Measurements from ENCODE around the gene FUZ. TPM values are rescaled to one million over a fixed set of nuclear protein-coding genes. Genes with fewer than 3 reads are reported as not detected.

The FUZ gene
- total and polyA plus RNA-seq, 9 donors = 14.6 to 23.8 (median 17.4) TPM

GRCh38 chr19:49857838-49858087 is 44.7 kb upstream of the FUZ start:
- Histone ChIP-seq H3K27ac (ENCODE audit: low read length) (no peak overlapping the region), H3K4me3 (ENCODE audit: low read length) (no peak overlapping the region), H3K4me1 (ENCODE audit: control insufficient read depth, insufficient read depth, low read length) (peaks cover 29% of the 10 kb centered on the region), H3K9me3 (replicated peaks; ENCODE audit: control insufficient read depth, low read depth, low read length) (no peaks in the 10 kb centered on the region), H3K36me3 (ENCODE audit: control insufficient read depth, insufficient read depth, low read length) (peaks cover 84% of the 10 kb centered on the region), H3K27me3 (ENCODE audit: control insufficient read depth, insufficient read depth, low read length) (no peaks in the 10 kb centered on the region)
- WGBS (ENCODE audit: insufficient coverage) = 67% methylated on average over 4 of the region's 5 CpGs
- DNase-seq = no peak

- no peak overlapping the region for H3K4me3 ChIP-seq (ENCODE audit: low read length)
- peaks cover 84% of the 10 kb centered on the region for H3K36me3 ChIP-seq (ENCODE audit: control insufficient read depth, insufficient read depth, low read length)
- 86% methylated on average over 19 of the region's 26 CpGs for WGBS (ENCODE audit: insufficient coverage)
- peaks cover 34% of the 10 kb centered on the region for H3K4me1 ChIP-seq (ENCODE audit: control insufficient read depth, insufficient read depth, low read length)
- no peaks in the 10 kb centered on the region for H3K9me3 ChIP-seq (replicated peaks; ENCODE audit: control insufficient read depth, low read depth, low read length)
- DNase-seq = peak; percentile 28
- no peaks in the 10 kb centered on the region for H3K27me3 ChIP-seq (ENCODE audit: control insufficient read depth, insufficient read depth, low read length)
- no peak overlapping the region for H3K27ac ChIP-seq (ENCODE audit: low read length)
Measured at GRCh38 chr19:49857061-49857837, 44.2 kb upstream of the FUZ start.

DNA sequence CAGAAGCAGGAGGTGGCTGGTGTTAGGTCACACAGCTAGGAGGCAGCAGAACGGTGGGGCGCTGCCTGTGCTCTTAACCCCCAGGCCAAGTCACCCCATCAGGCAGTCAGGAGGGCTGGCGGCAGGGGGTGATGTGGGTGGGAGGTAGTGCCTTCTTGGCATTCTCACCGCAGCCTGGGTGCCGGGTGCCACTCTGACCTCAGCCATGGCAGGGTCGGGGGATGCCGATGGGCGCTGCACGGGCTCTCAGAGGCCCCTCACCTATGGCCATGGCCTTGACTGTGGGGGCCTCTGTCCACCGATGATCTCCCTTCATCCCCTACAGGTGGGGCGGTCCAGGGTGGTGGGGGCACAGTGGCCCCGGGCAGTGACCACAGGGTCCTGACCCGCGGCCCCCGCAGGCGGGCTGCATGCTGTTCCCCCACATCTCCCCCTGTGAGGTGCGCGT is 43.5 kb upstream of the FUZ start:
- H3K36me3 ChIP-seq (ENCODE audit: control insufficient read depth, insufficient read depth, low read length) = peaks cover 79% of the 10 kb centered on the region
- WGBS (ENCODE audit: insufficient coverage) = 83% methylated on average over 12 of the region's 18 CpGs
- no peaks in the 10 kb centered on the region for H3K27me3 ChIP-seq (ENCODE audit: control insufficient read depth, insufficient read depth, low read length)
- H3K4me3 ChIP-seq (ENCODE audit: low read length) = no peak overlapping the region
- no peak for DNase-seq
- H3K4me1 ChIP-seq (ENCODE audit: control insufficient read depth, insufficient read depth, low read length) = peaks cover 40% of the 10 kb centered on the region
- H3K9me3 ChIP-seq (replicated peaks; ENCODE audit: control insufficient read depth, low read depth, low read length) = no peaks in the 10 kb centered on the region
- H3K27ac ChIP-seq (ENCODE audit: low read length) = no peak overlapping the region

- no peak for DNase-seq
Measured at GRCh38 chr19:49855676-49856573, 42.8 kb upstream of the FUZ start.

DNA sequence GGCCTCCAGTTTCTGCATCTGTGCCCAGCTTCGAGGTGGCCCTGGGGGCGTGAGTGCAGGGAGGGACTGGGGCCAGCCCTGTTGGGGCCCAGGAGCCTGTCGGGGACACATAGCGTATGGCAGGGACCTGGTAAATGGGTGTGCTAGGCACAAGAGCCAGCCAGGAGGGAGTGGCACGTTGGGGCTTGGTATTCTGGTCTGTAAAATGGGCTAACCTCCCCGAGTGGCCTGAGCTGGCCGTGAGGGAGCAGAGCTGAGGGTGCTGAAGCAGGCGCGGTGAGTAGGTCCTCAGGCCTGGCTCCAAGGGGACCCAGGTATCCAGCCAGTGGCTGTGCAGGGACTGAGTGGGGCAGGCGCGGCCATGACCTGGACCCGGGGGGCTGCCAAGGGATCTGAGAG is 42.2 kb upstream of the FUZ start:
- Histone ChIP-seq H3K4me3 (ENCODE audit: low read length) (no peak overlapping the region), H3K4me1 (ENCODE audit: control insufficient read depth, insufficient read depth, low read length) (peaks cover 35% of the 10 kb centered on the region), H3K27me3 (ENCODE audit: control insufficient read depth, insufficient read depth, low read length) (no peaks in the 10 kb centered on the region), H3K36me3 (ENCODE audit: control insufficient read depth, insufficient read depth, low read length) (peaks cover 67% of the 10 kb centered on the region), H3K9me3 (replicated peaks; ENCODE audit: control insufficient read depth, low read depth, low read length) (no peaks in the 10 kb centered on the region), H3K27ac (ENCODE audit: low read length) (no peak overlapping the region)
- no peak for DNase-seq
- WGBS (ENCODE audit: insufficient coverage) = 88% methylated on average over 12 of the region's 12 CpGs

More at GRCh38 chr19:49855676-49856573, 42.8 kb upstream of the FUZ start:
- H3K36me3 ChIP-seq (ENCODE audit: control insufficient read depth, insufficient read depth, low read length) = peaks cover 73% of the 10 kb centered on the region
- peaks cover 37% of the 10 kb centered on the region for H3K4me1 ChIP-seq (ENCODE audit: control insufficient read depth, insufficient read depth, low read length)
- H3K27ac ChIP-seq (ENCODE audit: low read length) = no peak overlapping the region
- WGBS (ENCODE audit: insufficient coverage) = 76% methylated on average over 13 of the region's 21 CpGs
- no peaks in the 10 kb centered on the region for H3K9me3 ChIP-seq (replicated peaks; ENCODE audit: control insufficient read depth, low read depth, low read length)
- H3K4me3 ChIP-seq (ENCODE audit: low read length) = no peak overlapping the region
- no peaks in the 10 kb centered on the region for H3K27me3 ChIP-seq (ENCODE audit: control insufficient read depth, insufficient read depth, low read length)

DNA sequence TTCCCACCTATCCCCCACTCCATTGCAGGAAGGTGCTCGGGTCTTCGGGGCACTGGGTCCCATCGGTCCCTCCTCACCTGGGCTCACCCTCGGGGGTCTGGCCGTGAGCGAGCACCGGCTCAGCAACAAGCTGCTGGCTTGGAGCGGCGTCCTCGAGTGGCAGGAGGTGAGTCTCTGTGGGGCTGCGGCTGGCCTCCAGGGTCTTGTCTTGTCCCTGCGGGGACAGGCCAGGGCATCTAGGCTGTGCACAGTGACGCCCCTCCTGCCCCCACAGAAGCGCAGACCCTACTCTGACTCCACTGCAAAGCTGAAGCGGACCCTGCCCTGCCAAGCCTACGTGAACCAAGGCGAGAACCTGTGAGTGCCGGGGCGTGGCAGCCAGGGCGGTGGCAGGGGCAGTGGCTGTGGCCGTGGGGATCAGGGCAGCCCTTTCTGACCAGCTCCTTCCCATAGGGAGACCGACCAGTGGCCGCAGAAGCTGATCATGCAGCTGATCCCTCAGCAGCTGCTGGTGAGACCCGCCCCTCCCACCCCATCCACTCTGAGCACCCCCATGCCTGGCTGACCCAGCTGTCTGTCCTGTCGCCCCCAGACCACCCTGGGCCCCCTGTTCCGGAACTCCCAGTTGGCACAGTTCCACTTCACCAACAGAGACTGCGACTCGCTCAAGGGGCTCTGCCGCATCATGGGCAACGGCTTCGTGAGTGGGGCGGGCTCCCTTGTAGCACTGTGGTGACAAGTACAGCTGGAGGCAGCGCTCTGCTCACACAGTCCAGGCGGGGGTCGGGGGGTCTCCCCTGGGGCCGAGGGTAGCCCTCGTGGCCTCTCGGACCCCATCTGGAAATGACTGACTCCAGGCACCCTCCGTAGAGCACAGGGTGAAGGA is 41.5 kb upstream of the FUZ start:
- peaks cover 63% of the 10 kb centered on the region for H3K36me3 ChIP-seq (ENCODE audit: control insufficient read depth, insufficient read depth, low read length)
- peaks cover under 1% of the 10 kb centered on the region for H3K9me3 ChIP-seq (replicated peaks; ENCODE audit: control insufficient read depth, low read depth, low read length)
- 77% methylated on average over 34 of the region's 39 CpGs for WGBS (ENCODE audit: insufficient coverage)
- H3K27me3 ChIP-seq (ENCODE audit: control insufficient read depth, insufficient read depth, low read length) = no peaks in the 10 kb centered on the region
- H3K4me3 ChIP-seq (ENCODE audit: low read length) = no peak overlapping the region
- H3K4me1 ChIP-seq (ENCODE audit: control insufficient read depth, insufficient read depth, low read length) = peaks cover 39% of the 10 kb centered on the region
- no peak overlapping the region for H3K27ac ChIP-seq (ENCODE audit: low read length)
- DNase-seq = peak; percentile 31

DNA sequence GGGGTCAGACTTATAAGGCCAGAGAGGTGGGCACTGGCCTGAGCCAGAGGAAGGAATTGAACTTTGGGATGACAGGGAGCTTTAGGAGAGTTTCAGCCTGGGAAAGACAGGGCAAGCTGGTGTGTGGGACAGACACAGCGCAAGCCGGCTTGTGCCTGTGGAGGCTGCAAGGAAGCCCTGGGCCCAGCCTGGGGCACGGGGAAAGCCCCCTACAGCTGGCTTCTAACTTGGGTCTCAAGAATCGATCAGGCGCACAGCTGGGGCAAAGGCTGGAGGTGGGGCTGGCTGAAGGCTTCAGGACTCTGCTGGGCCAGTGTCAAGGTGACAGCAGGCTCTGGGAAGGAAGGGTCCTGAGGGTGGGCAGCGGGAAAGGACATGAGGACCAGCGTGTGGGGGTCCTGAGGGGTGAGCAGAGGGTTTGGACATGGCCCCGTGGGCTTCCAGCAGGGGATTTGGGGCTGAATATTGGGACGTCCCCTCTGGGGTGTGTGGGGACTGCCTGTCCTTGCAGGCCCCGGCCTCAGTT is 40.8 kb upstream of the FUZ start:
- Histone ChIP-seq H3K27me3 (ENCODE audit: control insufficient read depth, insufficient read depth, low read length) (no peaks in the 10 kb centered on the region), H3K9me3 (replicated peaks; ENCODE audit: control insufficient read depth, low read depth, low read length) (peaks cover 8% of the 10 kb centered on the region), H3K36me3 (ENCODE audit: control insufficient read depth, insufficient read depth, low read length) (peaks cover 63% of the 10 kb centered on the region), H3K4me3 (ENCODE audit: low read length) (no peak overlapping the region), H3K27ac (ENCODE audit: low read length) (no peak overlapping the region), H3K4me1 (ENCODE audit: control insufficient read depth, insufficient read depth, low read length) (peaks cover 39% of the 10 kb centered on the region)
- no peak for DNase-seq
- WGBS (ENCODE audit: insufficient coverage) = 89% methylated on average over 7 of the region's 10 CpGs

- H3K27me3 ChIP-seq (ENCODE audit: control insufficient read depth, insufficient read depth, low read length) = no peaks in the 10 kb centered on the region
- peaks cover 51% of the 10 kb centered on the region for H3K36me3 ChIP-seq (ENCODE audit: control insufficient read depth, insufficient read depth, low read length)
- H3K27ac ChIP-seq (ENCODE audit: low read length) = no peak overlapping the region
- peak overlapping the region; percentile 95 for H3K4me3 ChIP-seq (ENCODE audit: low read length)
- H3K4me1 ChIP-seq (ENCODE audit: control insufficient read depth, insufficient read depth, low read length) = peaks cover 38% of the 10 kb centered on the region
- WGBS (ENCODE audit: insufficient coverage) = 46% methylated on average over 6 of the region's 14 CpGs
- peaks cover 9% of the 10 kb centered on the region for H3K9me3 ChIP-seq (replicated peaks; ENCODE audit: control insufficient read depth, low read depth, low read length)
- DNase-seq = no peak
Measured at GRCh38 chr19:49852631-49853126, 39.6 kb upstream of the FUZ start.

DNA sequence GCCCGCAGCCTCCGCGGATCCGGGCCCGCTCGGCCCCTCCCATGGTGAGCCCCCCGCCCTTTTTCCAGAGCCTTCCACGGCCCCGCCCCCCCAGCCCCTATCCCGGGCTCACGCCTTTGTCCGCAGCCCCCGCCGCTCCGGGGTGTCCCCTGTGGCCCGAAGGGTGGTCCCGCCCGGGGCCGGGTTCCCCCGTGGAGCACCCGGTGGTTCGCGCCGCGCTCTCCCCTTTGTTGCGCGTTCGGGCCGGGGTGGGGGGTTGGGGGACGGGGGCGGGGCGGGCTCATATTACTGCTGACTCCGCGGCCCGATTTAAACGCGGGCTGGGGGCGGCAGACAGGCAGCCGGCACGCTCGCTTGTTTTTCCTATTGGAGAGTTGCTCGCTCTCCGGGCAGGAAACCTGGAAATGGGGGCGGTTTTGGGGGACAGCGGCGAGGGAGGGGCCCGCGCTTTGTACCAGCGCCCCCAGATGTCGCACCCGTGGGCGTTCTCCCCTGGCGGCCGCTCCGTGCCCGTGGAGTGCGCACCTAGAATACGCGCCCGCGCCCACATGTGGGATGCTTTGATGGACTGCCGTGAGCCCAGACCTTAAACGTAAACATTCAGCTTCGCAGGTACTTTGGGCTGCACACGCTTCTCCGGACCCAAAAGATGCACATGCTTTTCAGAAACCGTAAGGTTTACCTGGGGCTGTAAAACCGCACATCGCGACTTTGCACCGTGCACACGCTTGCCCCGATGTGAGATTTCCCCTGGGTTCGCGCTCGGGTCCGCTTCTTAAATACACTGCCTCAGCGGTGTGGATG is 38.6 kb upstream of the FUZ start:
- H3K4me3 ChIP-seq (ENCODE audit: low read length) = peak overlapping the region; percentile 95
- H3K36me3 ChIP-seq (ENCODE audit: control insufficient read depth, insufficient read depth, low read length) = peaks cover 41% of the 10 kb centered on the region
- H3K27me3 ChIP-seq (ENCODE audit: control insufficient read depth, insufficient read depth, low read length) = no peaks in the 10 kb centered on the region
- H3K4me1 ChIP-seq (ENCODE audit: control insufficient read depth, insufficient read depth, low read length) = peaks cover 37% of the 10 kb centered on the region
- peak overlapping the region; percentile 99 for H3K27ac ChIP-seq (ENCODE audit: low read length)
- peaks cover 9% of the 10 kb centered on the region for H3K9me3 ChIP-seq (replicated peaks; ENCODE audit: control insufficient read depth, low read depth, low read length)
- 1% methylated on average over 51 of the region's 78 CpGs for WGBS (ENCODE audit: insufficient coverage)
- peak; percentile 74 for DNase-seq
